ENCODE results near the gene SDK1. TPM values are rescaled to one million over a fixed set of nuclear protein-coding genes. Genes with fewer than 3 reads are reported as not detected.

SDK1 gene
- total RNA-seq, 2 donors from 2014 or later, result 3.1 to 3.6 TPM

- Histone ChIP-seq H3K4me3 (no peak overlapping the region), H3K27ac (no peak overlapping the region), H3K9me3 (no peaks in the 10 kb centered on the region), H3K36me3 (no peaks in the 10 kb centered on the region), H3K4me1 (no peaks in the 10 kb centered on the region), H3K27me3 (no peaks in the 10 kb centered on the region)
- TF ChIP-seq, protein P1, sequence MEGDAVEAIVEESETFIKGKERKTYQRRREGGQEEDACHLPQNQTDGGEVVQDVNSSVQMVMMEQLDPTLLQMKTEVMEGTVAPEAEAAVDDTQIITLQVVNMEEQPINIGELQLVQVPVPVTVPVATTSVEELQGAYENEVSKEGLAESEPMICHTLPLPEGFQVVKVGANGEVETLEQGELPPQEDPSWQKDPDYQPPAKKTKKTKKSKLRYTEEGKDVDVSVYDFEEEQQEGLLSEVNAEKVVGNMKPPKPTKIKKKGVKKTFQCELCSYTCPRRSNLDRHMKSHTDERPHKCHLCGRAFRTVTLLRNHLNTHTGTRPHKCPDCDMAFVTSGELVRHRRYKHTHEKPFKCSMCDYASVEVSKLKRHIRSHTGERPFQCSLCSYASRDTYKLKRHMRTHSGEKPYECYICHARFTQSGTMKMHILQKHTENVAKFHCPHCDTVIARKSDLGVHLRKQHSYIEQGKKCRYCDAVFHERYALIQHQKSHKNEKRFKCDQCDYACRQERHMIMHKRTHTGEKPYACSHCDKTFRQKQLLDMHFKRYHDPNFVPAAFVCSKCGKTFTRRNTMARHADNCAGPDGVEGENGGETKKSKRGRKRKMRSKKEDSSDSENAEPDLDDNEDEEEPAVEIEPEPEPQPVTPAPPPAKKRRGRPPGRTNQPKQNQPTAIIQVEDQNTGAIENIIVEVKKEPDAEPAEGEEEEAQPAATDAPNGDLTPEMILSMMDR (IDR thresholded peaks at IDR 0.05), result no peak
- DNase-seq (ENCODE audit: low spot score), result no peak
These were observed 835.0 kb downstream of the SDK1 start for GRCh38 chr7:4136036-4136435.

DNA sequence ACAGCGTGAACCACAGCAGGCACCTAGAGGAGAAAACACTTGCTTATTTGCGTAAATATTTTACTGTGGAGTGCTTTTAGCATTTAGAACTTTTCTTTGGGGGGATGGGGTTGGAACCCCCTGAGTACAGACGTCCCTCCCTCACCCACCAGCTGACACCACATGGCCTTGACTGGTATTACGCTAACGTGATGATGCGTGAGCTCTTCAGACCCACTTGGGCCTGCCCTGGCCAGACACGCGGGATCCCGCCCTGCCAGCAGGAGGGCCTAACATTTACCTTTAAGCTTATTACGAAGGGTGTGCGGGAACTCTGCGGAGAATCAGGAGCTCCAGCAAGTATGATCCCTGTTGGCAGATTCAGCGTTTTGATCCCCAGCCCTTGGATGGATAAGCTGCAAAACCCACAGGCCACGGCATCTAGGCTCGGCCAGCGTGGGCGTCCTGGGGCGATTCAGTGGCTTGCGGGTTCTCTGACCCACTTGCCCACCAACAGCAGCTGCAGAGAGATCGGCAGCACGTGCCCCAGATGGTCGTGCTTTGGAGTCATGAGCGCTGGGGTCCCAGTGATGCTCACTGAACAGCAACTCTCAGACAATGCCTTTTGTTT lies 835.6 kb downstream of the SDK1 start:
- Histone ChIP-seq H3K27ac (no peak overlapping the region), H3K9me3 (no peaks in the 10 kb centered on the region), H3K4me1 (no peaks in the 10 kb centered on the region), H3K36me3 (no peaks in the 10 kb centered on the region), H3K4me3 (no peak overlapping the region), H3K27me3 (no peaks in the 10 kb centered on the region)
- TF ChIP-seq, protein P1 (IDR thresholded peaks at IDR 0.05), result no peak
- no peak for DNase-seq (ENCODE audit: low spot score)

GRCh38 chr7:4137552-4137951 lies 836.5 kb downstream of the SDK1 start:
- Histone ChIP-seq H3K4me1 (no peaks in the 10 kb centered on the region), H3K27me3 (no peaks in the 10 kb centered on the region), H3K27ac (no peak overlapping the region), H3K4me3 (no peak overlapping the region), H3K36me3 (no peaks in the 10 kb centered on the region), H3K9me3 (no peaks in the 10 kb centered on the region)
- TF ChIP-seq, protein P1 (IDR thresholded peaks at IDR 0.05), result no peak
- DNase-seq (ENCODE audit: low spot score), result no peak

GRCh38 chr7:4138866-4139265 lies 837.8 kb downstream of the SDK1 start:
- Histone ChIP-seq H3K27ac (no peak overlapping the region), H3K36me3 (no peaks in the 10 kb centered on the region), H3K4me1 (no peaks in the 10 kb centered on the region), H3K9me3 (no peaks in the 10 kb centered on the region), H3K27me3 (no peaks in the 10 kb centered on the region), H3K4me3 (no peak overlapping the region)
- TF ChIP-seq, protein P1 (IDR thresholded peaks at IDR 0.05), result no peak
- no peak for DNase-seq (ENCODE audit: low spot score)

DNA sequence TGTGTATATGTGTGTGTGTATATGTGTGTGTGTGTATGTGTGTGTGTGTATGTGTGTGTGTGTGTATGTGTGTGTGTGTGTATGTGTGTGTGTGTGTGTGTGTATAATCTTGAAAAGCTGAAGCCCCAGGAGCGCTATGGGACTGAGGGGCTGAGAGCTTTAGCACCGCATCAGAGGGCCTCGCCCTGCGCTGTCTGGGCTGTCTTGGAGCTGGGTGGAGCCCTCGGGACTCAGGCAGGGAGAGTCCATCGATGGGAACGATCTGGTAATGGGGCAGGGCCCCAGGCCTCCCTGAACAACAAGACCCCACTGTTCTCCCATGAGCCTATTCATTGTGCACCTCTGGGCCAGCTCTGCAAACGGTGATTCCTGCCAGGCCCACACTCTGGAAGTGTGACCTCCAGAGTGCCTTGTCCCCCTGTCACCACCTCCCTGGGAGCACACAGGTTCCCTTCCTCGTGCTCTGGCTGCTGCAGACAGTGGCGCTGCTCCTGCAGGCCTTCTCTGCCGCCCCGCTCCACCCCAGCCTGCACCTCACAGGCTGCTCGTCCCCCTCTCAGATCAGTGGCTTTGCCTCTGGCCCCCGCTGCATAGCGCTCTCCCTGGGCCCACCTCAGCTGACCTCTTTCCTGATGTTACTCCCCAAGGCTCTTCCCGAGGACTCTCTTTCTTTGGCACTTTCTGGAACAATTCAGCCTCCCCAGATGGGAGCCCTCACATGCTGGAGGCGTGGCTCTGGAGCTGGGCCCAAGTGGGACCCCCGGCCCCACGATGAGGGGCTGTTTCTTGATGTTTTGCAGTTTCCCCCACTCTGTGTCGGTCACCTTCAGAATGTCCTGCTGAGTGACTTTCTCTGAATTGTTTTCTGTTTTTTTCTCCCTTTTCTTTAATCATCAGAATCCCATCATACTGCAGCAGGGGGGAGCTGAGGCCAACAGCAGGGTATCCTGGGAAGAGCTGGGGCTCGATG lies 838.9 kb downstream of the SDK1 start:
- H3K27ac ChIP-seq, result no peak overlapping the region
- H3K36me3 ChIP-seq, result no peaks in the 10 kb centered on the region
- H3K9me3 ChIP-seq, result no peaks in the 10 kb centered on the region
- TF ChIP-seq, protein P1 (IDR thresholded peaks at IDR 0.05), result no peak
- DNase-seq (ENCODE audit: low spot score), result no peak
- H3K4me1 ChIP-seq, result no peaks in the 10 kb centered on the region
- H3K4me3 ChIP-seq, result no peak overlapping the region
- no peaks in the 10 kb centered on the region for H3K27me3 ChIP-seq

Measured in right atrium auricular region (tissue), 2 donors.